Body of pancreas (tissue), 4 donors: Measurements from ENCODE around the gene NSD2. TPM values are rescaled to one million over a fixed set of nuclear protein-coding genes. Genes with fewer than 3 reads are reported as not detected.

Experiments
- ATAC-seq: fragments of 150-250 bp; one replicate; pipeline ENCODE4 v1.9.1; 2016
- DNase-seq, 4 donors: peaks; one replicate each; pipeline ENCODE4 v3.0.0-alpha.2; 2019
- H3K27ac ChIP-seq, 4 donors: fragments of 200-600 bp; sonication (generic); 1 replicate in 3 of 4; 2 replicates in 1 of 4; pipeline versions ENCODE4 v1.5.1 to v1.6.1; 2016 to 2019; ENCODE audit warnings: mild to moderate bottlenecking in 1 of 4, mixed read lengths in 1 of 4, moderate library complexity in 1 of 4
- H3K27me3 ChIP-seq, 2 donors: fragments of 200-600 bp; sonication (generic); one replicate each; pipeline ENCODE4 v1.6.0; 2016; ENCODE audit warnings: mild to moderate bottlenecking in 1 of 2
- H3K36me3 ChIP-seq, 2 donors: fragments of 200-600 bp; sonication (generic); replicated peaks in 1 of 2; 2 replicates each; pipeline ENCODE4 v1.5.1; 2016; ENCODE audit warnings: low read depth in 2 of 2; ENCODE audit not compliant: insufficient read depth in 1 of 2
- H3K4me1 ChIP-seq: fragments of 200-600 bp; sonication (generic); one replicate; pipeline ENCODE4 v1.6.0; 2016
- H3K4me3 ChIP-seq, 2 donors: fragments of 200-600 bp; sonication (generic); 1 replicate in 1 of 2; 2 replicates in 1 of 2; pipeline ENCODE4 v1.5.1; 2016 to 2019
- H3K9me3 ChIP-seq, 3 donors: fragments of 200-600 bp; sonication (generic); 1 replicate in 2 of 3; 2 replicates in 1 of 3; pipeline ENCODE4 v1.5.1; 2016
- POLR2A ChIP-seq, 3 donors: fragments of 450-650 bp; IDR thresholded peaks; one replicate each; pipeline ENCODE4 v1.6.1; 2016; ENCODE audit warnings: antibody characterized with exemption in 3 of 3, mild to moderate bottlenecking in 2 of 3
- WGBS, 2 donors: methylation state at CpG; one replicate each; pipeline ENCODE4 v1.1.5; 2017; 5-methylcytosine and 5-hydroxymethylcytosine counted together
- intact Hi-C: fragments of 100-400 bp; cut with DNase I; formaldehyde crosslinking; loops from one replicate; pipeline ENCODE4 v1.15.1; 2023
- total RNA-seq, 2 donors: library from RNA; depleted of rRNA; stranded (reverse); fragments of >200 nt; gene quantifications; one replicate each; pipeline ENCODE4 v1.1.0, GENCODE V29; 2016
- TF ChIP-seq, protein P1 (sequence below), 7 experiments: fragments of 450-650 bp in 4 of 7; fragments of 200-600 bp in 3 of 7; sonication (generic) in 3 of 7; IDR thresholded peaks; one replicate each; pipeline ENCODE4 v1.5.1; 2016 to 2019; ENCODE audit warnings: antibody characterized with exemption in 7 of 7

The NSD2 gene
- total RNA-seq, 2 donors from 2014 or later: 38.1 to 40.2 TPM

DNA sequence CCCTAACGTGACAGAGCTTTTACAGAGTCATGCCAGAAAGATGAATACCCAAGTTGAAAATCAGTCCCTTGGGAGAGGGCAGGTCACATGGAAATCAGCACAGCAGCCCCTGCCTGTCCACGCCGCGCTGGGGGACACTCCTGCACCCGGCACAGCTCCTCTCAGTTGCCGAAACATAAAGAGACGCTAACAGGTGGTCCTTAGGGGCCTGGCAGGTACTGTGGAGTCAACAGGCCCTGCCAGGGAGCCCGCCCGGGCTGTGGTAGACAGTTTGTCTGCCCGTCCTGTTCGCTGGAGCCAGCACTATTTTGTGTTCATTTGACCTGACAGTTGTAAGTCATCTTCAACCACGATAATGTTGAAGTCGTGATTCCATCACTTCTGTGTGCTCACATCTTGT is 107.0 kb downstream of the NSD2 start:
- no peak for DNase-seq
- WGBS, 2 donors: 91 to 92% methylated on average over 9 to 13 of the region's 13 CpGs
- intact Hi-C loops: no loop called here
- no peak for ATAC-seq
- Histone ChIP-seq H3K27me3 (no peaks in the 10 kb centered on the region), H3K4me3 (no peak overlapping the region), H3K36me3 (peaks cover 0 to 20% of the 10 kb centered on the region in 2 donors), H3K27ac (no peak overlapping the region), H3K9me3 (no peaks in the 10 kb centered on the region), H3K4me1 (no peaks in the 10 kb centered on the region)
- TF ChIP-seq, protein P1, sequence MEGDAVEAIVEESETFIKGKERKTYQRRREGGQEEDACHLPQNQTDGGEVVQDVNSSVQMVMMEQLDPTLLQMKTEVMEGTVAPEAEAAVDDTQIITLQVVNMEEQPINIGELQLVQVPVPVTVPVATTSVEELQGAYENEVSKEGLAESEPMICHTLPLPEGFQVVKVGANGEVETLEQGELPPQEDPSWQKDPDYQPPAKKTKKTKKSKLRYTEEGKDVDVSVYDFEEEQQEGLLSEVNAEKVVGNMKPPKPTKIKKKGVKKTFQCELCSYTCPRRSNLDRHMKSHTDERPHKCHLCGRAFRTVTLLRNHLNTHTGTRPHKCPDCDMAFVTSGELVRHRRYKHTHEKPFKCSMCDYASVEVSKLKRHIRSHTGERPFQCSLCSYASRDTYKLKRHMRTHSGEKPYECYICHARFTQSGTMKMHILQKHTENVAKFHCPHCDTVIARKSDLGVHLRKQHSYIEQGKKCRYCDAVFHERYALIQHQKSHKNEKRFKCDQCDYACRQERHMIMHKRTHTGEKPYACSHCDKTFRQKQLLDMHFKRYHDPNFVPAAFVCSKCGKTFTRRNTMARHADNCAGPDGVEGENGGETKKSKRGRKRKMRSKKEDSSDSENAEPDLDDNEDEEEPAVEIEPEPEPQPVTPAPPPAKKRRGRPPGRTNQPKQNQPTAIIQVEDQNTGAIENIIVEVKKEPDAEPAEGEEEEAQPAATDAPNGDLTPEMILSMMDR (IDR thresholded peaks at IDR 0.05): no peak
- no peak for TF ChIP-seq POLR2A (IDR thresholded peaks at IDR 0.05)

DNA sequence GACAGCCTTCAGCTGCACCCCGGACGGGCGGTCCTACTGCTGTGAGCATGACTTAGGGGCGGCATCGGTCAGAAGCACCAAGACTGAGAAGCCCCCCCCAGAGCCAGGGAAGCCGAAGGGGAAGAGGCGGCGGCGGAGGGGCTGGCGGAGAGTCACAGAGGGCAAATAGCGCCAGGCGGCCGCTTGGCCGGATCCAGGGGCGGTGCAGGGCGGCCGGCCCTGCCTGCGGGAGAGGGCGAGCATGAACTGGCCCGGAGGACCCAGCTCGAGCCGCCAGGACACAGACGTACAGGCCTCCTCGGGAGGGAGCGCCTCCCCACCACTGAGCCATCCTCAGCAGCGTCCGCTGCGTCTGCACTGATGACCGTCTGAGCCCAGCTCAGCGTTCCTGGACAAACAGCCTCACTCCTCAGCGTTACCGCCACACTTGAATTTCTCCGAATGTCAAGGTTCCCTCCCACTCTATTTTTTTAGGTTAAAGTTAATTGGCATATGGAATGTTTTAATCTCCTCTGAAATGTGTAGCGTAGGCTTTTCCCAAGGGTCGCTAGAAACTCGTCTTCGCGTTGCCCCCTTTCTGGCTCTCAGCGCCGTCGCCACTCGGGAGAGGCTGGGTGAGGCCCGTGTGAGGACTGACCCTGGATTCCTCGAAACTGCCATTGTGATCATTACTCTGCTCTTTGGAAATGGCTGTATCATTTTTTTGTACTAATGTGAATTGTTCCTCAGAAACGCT is 107.7 kb downstream of the NSD2 start:
- WGBS, 2 donors: 93 to 97% methylated on average over 34 to 45 of the region's 45 CpGs
- no peak for DNase-seq
- Histone ChIP-seq H3K4me3 (no peak overlapping the region), H3K4me1 (no peaks in the 10 kb centered on the region), H3K36me3 (peaks cover 6 to 26% of the 10 kb centered on the region in 2 donors), H3K9me3 (no peaks in the 10 kb centered on the region), H3K27me3 (no peaks in the 10 kb centered on the region), H3K27ac (no peak overlapping the region)
- TF ChIP-seq, protein P1 (IDR thresholded peaks at IDR 0.05): no peak
- no peak for TF ChIP-seq POLR2A (IDR thresholded peaks at IDR 0.05)
- ATAC-seq: no peak
- intact Hi-C loops: no loop called here

- intact Hi-C loops: no loop called here
- peaks cover 9 to 27% of the 10 kb centered on the region in 2 donors for H3K36me3 ChIP-seq
- TF ChIP-seq POLR2A (IDR thresholded peaks at IDR 0.05): no peak
- TF ChIP-seq, protein P1 (IDR thresholded peaks at IDR 0.05): no peak
- no peak overlapping the region for H3K4me3 ChIP-seq
- DNase-seq (no peak), ATAC-seq (no peak)
- WGBS, 2 donors: 87 to 91% methylated on average over 22 of the region's 22 CpGs
- H3K27ac ChIP-seq: no peak overlapping the region
- no peaks in the 10 kb centered on the region for H3K9me3 ChIP-seq
- H3K4me1 ChIP-seq: no peaks in the 10 kb centered on the region
- no peaks in the 10 kb centered on the region for H3K27me3 ChIP-seq
These were observed 108.4 kb downstream of the NSD2 start for GRCh38 chr4:1979477-1980196.

DNA sequence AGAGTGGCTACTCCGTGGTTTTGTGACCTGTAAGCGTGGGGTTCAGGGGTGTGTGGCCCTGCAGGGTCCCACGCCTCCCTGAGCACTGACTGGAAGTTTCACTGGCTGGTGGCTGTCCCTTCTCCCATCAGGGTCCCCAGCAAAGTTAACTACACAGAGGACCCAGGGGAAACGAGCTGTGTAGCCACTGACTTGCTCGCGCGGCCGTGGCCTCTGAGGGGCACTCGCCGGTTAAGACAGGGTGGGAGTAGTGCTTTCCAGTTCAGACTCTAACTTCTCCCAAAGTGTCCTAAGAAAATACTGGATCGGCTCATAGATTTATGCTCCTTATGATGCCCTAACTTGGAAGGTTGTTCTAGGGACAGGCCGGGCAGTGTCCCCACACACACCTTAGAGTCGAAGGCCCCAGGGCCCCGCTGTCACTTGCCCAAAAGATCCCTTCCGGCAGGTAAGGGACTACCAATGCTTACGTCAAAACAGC is 109.4 kb downstream of the NSD2 start:
- intact Hi-C loops: no loop called here
- H3K36me3 ChIP-seq: peaks cover 9 to 31% of the 10 kb centered on the region in 2 donors

More for the DNA sequence above, 109.4 kb downstream of the NSD2 start:
- ATAC-seq (no peak), DNase-seq (no peak)
- Histone ChIP-seq H3K4me3 (no peak overlapping the region), H3K27me3 (no peaks in the 10 kb centered on the region), H3K27ac (no peak overlapping the region), H3K4me1 (no peaks in the 10 kb centered on the region), H3K9me3 (no peaks in the 10 kb centered on the region)
- 94 to 95% methylated on average over 16 of the region's 16 CpGs for WGBS, 2 donors
- TF ChIP-seq, protein P1 (IDR thresholded peaks at IDR 0.05): no peak
- no peak for TF ChIP-seq POLR2A (IDR thresholded peaks at IDR 0.05)
